Central memory CD8-positive, alpha-beta T cell (primary cell): ENCODE measurements around the gene SLC10A2.

Source experiments
- ATAC-seq: fragments of 150-1000 bp; cut with Tn5 transposase; replicated peaks from 2 replicates; pipeline ENCODE4 v1.10.0; 2022; ENCODE audit warnings: mild to moderate bottlenecking, moderate FRiP score, moderate number of reproducible peaks; ENCODE audit not compliant: poor library complexity, severe bottlenecking; ENCODE audit errors: extremely low read depth
- DNase-seq, 2 donors: peaks; one replicate each; pipeline ENCODE4 v3.0.0; 2021; ENCODE audit warnings: low spot score in 2 of 2
- H3K27ac Mint-ChIP-seq: one replicate; pipeline ENCODE4 v1.8.0; 2022; ENCODE audit warnings: low read depth, mild to moderate bottlenecking, moderate library complexity, mixed read lengths
- H3K27me3 Mint-ChIP-seq: one replicate; pipeline ENCODE4 v1.8.0; 2022; ENCODE audit warnings: mixed read lengths
- H3K36me3 Mint-ChIP-seq: one replicate; pipeline ENCODE4 v1.8.0; 2022; ENCODE audit warnings: mild to moderate bottlenecking, moderate library complexity, mixed read lengths; ENCODE audit not compliant: insufficient read depth
- H3K4me1 Mint-ChIP-seq: one replicate; pipeline ENCODE4 v1.8.0; 2022; ENCODE audit warnings: mixed read lengths
- H3K4me3 Mint-ChIP-seq: one replicate; pipeline ENCODE4 v1.8.0; 2022; ENCODE audit warnings: mild to moderate bottlenecking, moderate library complexity, mixed read lengths
- H3K9me3 Mint-ChIP-seq: one replicate; pipeline ENCODE4 v1.8.0; 2022; ENCODE audit warnings: mixed read lengths

SLC10A2 gene

DNA sequence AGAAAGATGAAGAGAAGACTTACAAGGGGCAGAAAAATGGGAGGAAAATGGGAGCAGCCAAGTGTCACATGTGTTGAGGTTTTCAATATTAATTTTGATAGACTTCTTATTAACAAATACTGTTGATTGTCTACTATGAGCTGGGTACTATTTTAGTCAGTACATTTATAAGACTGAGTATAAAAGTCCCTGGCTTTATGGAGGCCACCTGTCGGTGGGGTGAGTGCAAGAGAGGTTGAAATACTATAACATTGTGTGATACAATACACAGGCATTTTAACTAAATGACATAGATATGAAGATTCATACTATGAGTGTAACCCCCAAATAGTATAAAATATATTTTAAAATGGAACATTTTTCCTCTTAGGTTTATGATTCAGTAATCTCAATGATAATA lies 29.9 kb downstream of the SLC10A2 start:
- no peaks in the 10 kb centered on the region for H3K4me1 Mint-ChIP-seq
- no peak overlapping the region for H3K4me3 Mint-ChIP-seq
- no peak overlapping the region for H3K27ac Mint-ChIP-seq
- no peaks in the 10 kb centered on the region for H3K27me3 Mint-ChIP-seq
- no peaks in the 10 kb centered on the region for H3K9me3 Mint-ChIP-seq
- DNase-seq, result no peak
- no peaks in the 10 kb centered on the region for H3K36me3 Mint-ChIP-seq
- no peak for ATAC-seq

DNA sequence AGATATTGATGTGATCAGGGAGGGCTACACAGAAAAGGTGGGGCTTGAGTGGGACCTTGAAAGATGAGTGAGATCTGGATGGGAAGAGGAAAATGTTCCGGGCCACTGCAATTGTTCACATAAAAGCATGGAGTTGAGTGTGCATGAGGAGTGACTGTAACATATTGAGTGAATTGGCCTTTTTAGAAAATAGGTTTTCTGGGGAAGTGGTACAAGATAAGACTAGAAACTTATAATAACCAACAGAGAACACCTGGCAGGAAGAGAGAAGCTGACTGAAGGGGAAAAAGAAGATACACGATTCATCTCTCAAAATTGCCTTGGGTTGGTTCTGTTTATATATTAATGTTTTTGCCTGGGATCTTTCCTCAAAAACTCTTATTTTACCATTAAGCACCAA lies 32.2 kb downstream of the SLC10A2 start:
- Mint-ChIP-seq H3K4me3 (no peak overlapping the region), H3K36me3 (no peaks in the 10 kb centered on the region), H3K9me3 (no peaks in the 10 kb centered on the region), H3K27ac (no peak overlapping the region), H3K4me1 (no peaks in the 10 kb centered on the region), H3K27me3 (no peaks in the 10 kb centered on the region)
- ATAC-seq, result no peak
- DNase-seq, result no peak

GRCh38 chr13:103031332-103031873 lies 34.8 kb downstream of the SLC10A2 start:
- H3K4me3 Mint-ChIP-seq, result no peak overlapping the region
- no peak overlapping the region for H3K27ac Mint-ChIP-seq
- H3K27me3 Mint-ChIP-seq, result no peaks in the 10 kb centered on the region
- H3K36me3 Mint-ChIP-seq, result no peaks in the 10 kb centered on the region
- H3K9me3 Mint-ChIP-seq, result peaks cover 8% of the 10 kb centered on the region
- H3K4me1 Mint-ChIP-seq, result no peaks in the 10 kb centered on the region
- ATAC-seq (no peak), DNase-seq (no peak)

DNA sequence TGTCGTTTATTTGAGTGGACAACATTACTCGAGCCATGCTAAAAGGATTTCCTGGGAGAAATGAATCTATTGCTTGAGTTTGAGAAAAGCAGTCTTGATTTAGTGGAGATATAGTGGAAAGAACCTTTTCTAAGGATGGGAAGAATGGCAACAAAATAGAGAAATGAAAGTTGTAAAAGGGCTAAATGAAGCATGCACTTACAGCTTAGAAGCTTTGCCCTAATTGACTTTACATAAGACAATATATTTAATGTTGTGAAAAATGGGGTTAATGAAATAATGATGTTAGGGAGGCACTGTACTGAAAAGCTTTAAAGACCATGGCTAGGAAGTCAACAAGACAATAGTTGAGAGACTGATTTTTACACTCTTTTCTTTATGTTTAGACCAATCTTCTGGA lies 35.4 kb downstream of the SLC10A2 start:
- Mint-ChIP-seq H3K4me1 (no peaks in the 10 kb centered on the region), H3K27me3 (no peaks in the 10 kb centered on the region), H3K9me3 (peaks cover 12% of the 10 kb centered on the region), H3K4me3 (no peak overlapping the region), H3K27ac (no peak overlapping the region), H3K36me3 (no peaks in the 10 kb centered on the region)
- ATAC-seq (no peak), DNase-seq (no peak)

- ATAC-seq (no peak), DNase-seq (no peak)
- Mint-ChIP-seq H3K4me3 (no peak overlapping the region), H3K9me3 (peaks cover 15% of the 10 kb centered on the region), H3K27ac (no peak overlapping the region), H3K4me1 (no peaks in the 10 kb centered on the region), H3K36me3 (no peaks in the 10 kb centered on the region), H3K27me3 (no peaks in the 10 kb centered on the region)
Measured at GRCh38 chr13:103029798-103030197, 36.4 kb downstream of the SLC10A2 start.

DNA sequence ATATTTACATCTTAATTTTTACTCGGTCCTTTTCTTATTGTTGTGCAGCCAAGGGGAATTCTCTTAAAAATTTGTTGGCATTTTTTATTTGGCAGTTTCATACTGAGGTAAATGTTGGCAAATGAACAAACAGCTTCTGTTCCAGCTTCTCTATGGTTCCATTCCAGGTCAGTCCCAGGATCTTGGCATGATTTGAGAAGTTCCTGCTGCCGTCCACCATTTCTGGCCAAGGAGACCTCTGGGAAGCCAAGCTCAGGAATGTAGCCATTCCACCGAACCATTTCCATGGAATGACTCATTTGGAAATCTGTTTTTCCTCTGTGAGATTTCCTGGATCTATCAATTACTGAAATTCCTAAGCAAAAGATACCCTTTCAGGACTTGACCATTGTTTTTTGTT lies 43.9 kb downstream of the SLC10A2 start:
- H3K4me1 Mint-ChIP-seq, result no peaks in the 10 kb centered on the region
- H3K27me3 Mint-ChIP-seq, result no peaks in the 10 kb centered on the region
- peaks cover 26% of the 10 kb centered on the region for H3K9me3 Mint-ChIP-seq
- no peaks in the 10 kb centered on the region for H3K36me3 Mint-ChIP-seq
- H3K27ac Mint-ChIP-seq, result no peak overlapping the region
- no peak for DNase-seq
- H3K4me3 Mint-ChIP-seq, result no peak overlapping the region
- no peak for ATAC-seq

- Mint-ChIP-seq H3K4me3 (no peak overlapping the region), H3K27ac (no peak overlapping the region), H3K4me1 (no peaks in the 10 kb centered on the region), H3K27me3 (peaks cover 9% of the 10 kb centered on the region), H3K36me3 (no peaks in the 10 kb centered on the region), H3K9me3 (peaks cover 5% of the 10 kb centered on the region)
- ATAC-seq (no peak), DNase-seq (no peak)
Measured at GRCh38 chr13:103018556-103018955, 47.7 kb downstream of the SLC10A2 start.

GRCh38 chr13:103012646-103013045 lies 53.6 kb downstream of the SLC10A2 start:
- H3K36me3 Mint-ChIP-seq, result no peaks in the 10 kb centered on the region
- H3K27me3 Mint-ChIP-seq, result peaks cover 9% of the 10 kb centered on the region
- ATAC-seq, result no peak
- no peaks in the 10 kb centered on the region for H3K4me1 Mint-ChIP-seq
- H3K4me3 Mint-ChIP-seq, result no peak overlapping the region
- no peaks in the 10 kb centered on the region for H3K9me3 Mint-ChIP-seq
- DNase-seq, result no peak
- H3K27ac Mint-ChIP-seq, result no peak overlapping the region

- Mint-ChIP-seq H3K27me3 (peaks cover under 1% of the 10 kb centered on the region), H3K4me1 (no peaks in the 10 kb centered on the region), H3K36me3 (no peaks in the 10 kb centered on the region), H3K9me3 (no peaks in the 10 kb centered on the region), H3K27ac (no peak overlapping the region), H3K4me3 (no peak overlapping the region)
- ATAC-seq (no peak), DNase-seq (no peak)
Measured at GRCh38 chr13:103009051-103009840, 57.0 kb downstream of the SLC10A2 start.

GRCh38 chr13:103007427-103007762 lies 58.8 kb downstream of the SLC10A2 start:
- Mint-ChIP-seq H3K27me3 (no peaks in the 10 kb centered on the region), H3K27ac (no peak overlapping the region), H3K4me3 (no peak overlapping the region), H3K4me1 (no peaks in the 10 kb centered on the region), H3K36me3 (no peaks in the 10 kb centered on the region), H3K9me3 (no peaks in the 10 kb centered on the region)
- no peak for ATAC-seq
- no peak for DNase-seq

GRCh38 chr13:103006641-103007426 lies 59.4 kb downstream of the SLC10A2 start:
- H3K27me3 Mint-ChIP-seq, result no peaks in the 10 kb centered on the region
- no peaks in the 10 kb centered on the region for H3K4me1 Mint-ChIP-seq
- H3K27ac Mint-ChIP-seq, result no peak overlapping the region
- ATAC-seq (no peak), DNase-seq (no peak)
- H3K9me3 Mint-ChIP-seq, result no peaks in the 10 kb centered on the region
- H3K4me3 Mint-ChIP-seq, result no peak overlapping the region
- H3K36me3 Mint-ChIP-seq, result no peaks in the 10 kb centered on the region

DNA sequence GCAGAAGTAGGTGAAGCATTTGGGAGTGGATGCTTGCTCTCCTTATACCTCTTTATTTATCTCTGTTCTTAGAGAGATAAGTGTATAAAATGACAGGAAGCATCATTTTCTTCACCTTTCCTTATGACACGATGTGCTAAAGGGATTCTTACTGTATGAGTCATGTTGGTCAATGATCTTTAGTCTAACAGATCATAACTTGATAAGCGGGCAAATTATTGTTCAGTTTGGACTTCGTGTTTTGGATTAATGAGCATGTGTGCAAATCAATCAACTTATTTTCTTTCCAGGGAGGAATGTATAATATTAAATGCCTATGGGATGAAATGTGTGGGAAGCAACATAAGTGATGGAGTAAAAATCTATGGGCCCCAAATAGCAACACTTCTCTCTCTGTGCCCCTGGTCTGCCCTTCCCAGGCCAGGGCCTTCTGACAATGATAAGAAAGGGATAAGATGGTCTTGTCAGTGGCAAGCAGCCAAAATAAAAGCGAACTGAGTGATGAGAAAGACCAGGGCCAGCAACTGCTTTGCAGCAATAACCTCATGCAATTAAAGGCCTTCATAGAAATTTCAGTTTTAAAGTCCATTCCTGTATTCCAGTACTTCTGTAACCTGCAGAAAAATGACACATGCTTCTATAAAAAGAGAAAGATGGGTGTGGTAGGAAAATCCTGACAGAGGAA lies 61.4 kb downstream of the SLC10A2 start:
- H3K27me3 Mint-ChIP-seq, result no peaks in the 10 kb centered on the region
- DNase-seq, result no peak
- H3K4me3 Mint-ChIP-seq, result no peak overlapping the region
- H3K36me3 Mint-ChIP-seq, result no peaks in the 10 kb centered on the region
- no peaks in the 10 kb centered on the region for H3K4me1 Mint-ChIP-seq
- no peaks in the 10 kb centered on the region for H3K9me3 Mint-ChIP-seq
- no peak for ATAC-seq
- H3K27ac Mint-ChIP-seq, result no peak overlapping the region
